ENCODE results near the gene FOXM1.

The FOXM1 gene

GRCh38 chr12:2842948-2843347 is 34.0 kb downstream of the FOXM1 start:
- no peaks in the 10 kb centered on the region for H3K9me3 ChIP-seq (ENCODE audit: low read depth, low read length)

DNA sequence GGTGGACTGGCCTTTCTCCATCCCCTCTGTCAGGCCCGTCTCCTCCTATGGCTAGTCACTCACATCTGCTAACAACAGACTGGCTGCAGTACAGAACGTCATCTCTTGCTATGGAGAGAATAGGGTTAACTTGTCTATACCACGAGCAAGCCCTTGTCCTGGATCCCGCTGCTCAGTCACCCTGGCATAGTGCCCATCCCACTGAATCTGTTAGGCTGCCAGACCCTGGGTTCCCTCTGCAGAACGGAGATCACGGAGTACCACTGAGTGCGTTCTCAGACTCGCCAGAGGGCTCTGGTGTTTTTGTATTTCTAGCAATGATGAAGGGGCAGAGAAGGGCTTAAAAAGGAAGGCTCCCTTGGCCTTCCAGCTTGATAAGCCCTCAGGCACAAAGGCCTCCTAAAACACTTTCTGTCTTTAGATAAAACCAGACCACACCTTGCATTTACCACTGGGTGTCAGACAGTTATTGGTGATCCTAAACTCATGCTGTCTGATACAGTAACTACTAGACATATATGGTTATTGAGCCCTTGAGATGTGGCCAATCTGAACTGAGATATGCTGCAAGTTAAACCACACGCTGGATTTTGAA is 35.8 kb downstream of the FOXM1 start:
- Histone ChIP-seq H3K9me3 (ENCODE audit: low read depth, low read length) (no peaks in the 10 kb centered on the region), H3K36me3 (ENCODE audit: insufficient read depth, low read length) (no peaks in the 10 kb centered on the region), H3K4me3 (no peak overlapping the region), H3K27ac (no peak overlapping the region), H3K9ac (ENCODE audit: insufficient read length) (no peak overlapping the region)
- TF ChIP-seq FOXP2 (optimal IDR thresholded peaks at IDR 0.05; ENCODE audit: control extremely low read depth, extremely low read length, insufficient read depth) (no peak), POLR2AphosphoS5 (IDR thresholded peaks at IDR 0.05; ENCODE audit: borderline replicate concordance, low read depth, low read length) (no peak), EZH2 (IDR thresholded peaks at IDR 0.05) (no peak)
- DNase-seq (ENCODE audit: low read depth, low spot score) = no peak

More at GRCh38 chr12:2842948-2843347, 34.0 kb downstream of the FOXM1 start:
- Histone ChIP-seq H3K4me3 (no peak overlapping the region), H3K27ac (no peak overlapping the region), H3K36me3 (ENCODE audit: insufficient read depth, low read length) (no peaks in the 10 kb centered on the region), H3K9ac (ENCODE audit: insufficient read length) (no peak overlapping the region)
- no peak for TF ChIP-seq FOXP2 (optimal IDR thresholded peaks at IDR 0.05; ENCODE audit: control extremely low read depth, extremely low read length, insufficient read depth)
- TF ChIP-seq EZH2 (IDR thresholded peaks at IDR 0.05) = no peak
- TF ChIP-seq POLR2AphosphoS5 (IDR thresholded peaks at IDR 0.05; ENCODE audit: borderline replicate concordance, low read depth, low read length) = no peak
- DNase-seq (ENCODE audit: low read depth, low spot score) = no peak

- H3K9me3 ChIP-seq (ENCODE audit: low read depth, low read length) = no peaks in the 10 kb centered on the region
- no peak overlapping the region for H3K9ac ChIP-seq (ENCODE audit: insufficient read length)
- no peak for DNase-seq (ENCODE audit: low read depth, low spot score)
- no peak overlapping the region for H3K4me3 ChIP-seq
- H3K27ac ChIP-seq = no peak overlapping the region
- no peaks in the 10 kb centered on the region for H3K36me3 ChIP-seq (ENCODE audit: insufficient read depth, low read length)
- no peak for TF ChIP-seq POLR2AphosphoS5 (IDR thresholded peaks at IDR 0.05; ENCODE audit: borderline replicate concordance, low read depth, low read length)
- TF ChIP-seq EZH2 (IDR thresholded peaks at IDR 0.05) = no peak
- TF ChIP-seq FOXP2 (optimal IDR thresholded peaks at IDR 0.05; ENCODE audit: control extremely low read depth, extremely low read length, insufficient read depth) = no peak
Observed at GRCh38 chr12:2836574-2836973, 40.4 kb downstream of the FOXM1 start.

DNA sequence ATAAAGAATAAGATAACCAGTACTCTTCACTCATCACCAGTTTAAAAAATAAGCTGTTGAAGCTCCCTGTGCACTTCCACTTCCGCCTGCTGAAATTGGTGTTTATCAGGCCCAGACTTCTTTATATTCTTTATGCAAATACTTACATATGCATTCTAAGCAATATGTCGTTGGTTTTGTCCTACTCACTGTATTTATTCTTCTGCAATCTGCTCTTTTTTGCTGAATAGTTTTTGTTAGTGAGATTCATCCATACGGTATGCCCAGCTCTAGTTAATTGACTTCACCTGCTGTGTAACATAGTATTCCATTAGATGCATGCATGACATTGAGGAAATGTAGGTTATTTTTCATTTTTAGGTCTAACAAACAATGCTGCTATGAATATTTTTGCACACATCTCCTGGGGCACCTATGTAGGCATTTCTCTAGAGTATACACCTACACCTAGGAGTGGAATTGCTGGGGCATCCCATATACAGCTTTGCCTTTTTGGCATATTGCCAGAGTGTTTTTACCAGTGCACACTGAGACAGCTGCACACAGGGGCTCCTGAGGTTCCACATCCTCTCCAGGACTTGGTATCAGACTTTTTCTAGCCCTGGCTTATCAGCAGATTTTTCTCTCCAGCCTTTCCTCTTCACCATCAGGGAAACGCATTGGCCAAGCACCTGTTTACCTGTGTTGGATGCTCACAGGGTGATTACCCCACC is 41.1 kb downstream of the FOXM1 start:
- no peaks in the 10 kb centered on the region for H3K9me3 ChIP-seq (ENCODE audit: low read depth, low read length)
- H3K36me3 ChIP-seq (ENCODE audit: insufficient read depth, low read length) = no peaks in the 10 kb centered on the region
- TF ChIP-seq EZH2 (IDR thresholded peaks at IDR 0.05) (no peak), FOXP2 (optimal IDR thresholded peaks at IDR 0.05; ENCODE audit: control extremely low read depth, extremely low read length, insufficient read depth) (no peak), POLR2AphosphoS5 (IDR thresholded peaks at IDR 0.05; ENCODE audit: borderline replicate concordance, low read depth, low read length) (no peak)
- H3K27ac ChIP-seq = no peak overlapping the region
- H3K9ac ChIP-seq (ENCODE audit: insufficient read length) = no peak overlapping the region
- DNase-seq (ENCODE audit: low read depth, low spot score) = no peak
- no peak overlapping the region for H3K4me3 ChIP-seq

GRCh38 chr12:2834581-2835491 is 42.1 kb downstream of the FOXM1 start, which contains the start of gene NRIP2:
NRIP2 (minus strand) TSS chr12:2835035; CDS start chr12:2834983, 52 bp downstream.
- Histone ChIP-seq H3K4me3 (no peak within 1 kb of the TSS), H3K36me3 (ENCODE audit: insufficient read depth, low read length) (no peaks in the 10 kb centered on the region), H3K27ac (no peak within 1 kb of the TSS), H3K9me3 (ENCODE audit: low read depth, low read length) (no peaks in the 10 kb centered on the region), H3K9ac (ENCODE audit: insufficient read length) (no peak within 1 kb of the TSS)
- DNase-seq (ENCODE audit: low read depth, low spot score) = no peak
- TF ChIP-seq EZH2 (IDR thresholded peaks at IDR 0.05) = no peak
- no peak for TF ChIP-seq FOXP2 (optimal IDR thresholded peaks at IDR 0.05; ENCODE audit: control extremely low read depth, extremely low read length, insufficient read depth)
- TF ChIP-seq POLR2AphosphoS5 (IDR thresholded peaks at IDR 0.05; ENCODE audit: borderline replicate concordance, low read depth, low read length) = no peak

DNA sequence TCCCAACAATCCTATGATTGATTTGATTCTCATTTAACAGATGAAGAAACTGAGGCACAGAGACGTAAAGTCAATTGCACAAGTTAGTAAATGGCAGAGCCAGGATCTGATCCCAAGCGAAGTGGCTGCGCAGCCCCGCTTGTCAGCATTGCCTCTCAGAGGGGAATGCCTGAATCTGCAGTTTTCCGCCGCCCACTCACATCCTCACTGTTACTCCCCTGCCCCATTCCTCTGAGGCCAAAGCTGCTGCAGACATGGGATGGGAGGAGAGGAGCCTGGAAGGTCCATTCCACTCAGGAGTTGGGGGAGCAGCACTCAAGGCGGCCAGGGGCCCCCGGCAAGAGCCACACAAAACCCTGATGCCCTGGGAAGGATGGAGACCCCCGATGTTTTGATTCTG is 43.2 kb downstream of the FOXM1 start:
- H3K9me3 ChIP-seq (ENCODE audit: low read depth, low read length) = no peaks in the 10 kb centered on the region
- TF ChIP-seq FOXP2 (optimal IDR thresholded peaks at IDR 0.05; ENCODE audit: control extremely low read depth, extremely low read length, insufficient read depth) (no peak), POLR2AphosphoS5 (IDR thresholded peaks at IDR 0.05; ENCODE audit: borderline replicate concordance, low read depth, low read length) (no peak), EZH2 (IDR thresholded peaks at IDR 0.05) (no peak)
- H3K36me3 ChIP-seq (ENCODE audit: insufficient read depth, low read length) = no peaks in the 10 kb centered on the region; the same call in 1 of the 2 replicates
- DNase-seq (ENCODE audit: low read depth, low spot score) = no peak
- H3K4me3 ChIP-seq = no peak overlapping the region
- H3K9ac ChIP-seq (ENCODE audit: insufficient read length) = no peak overlapping the region
- H3K27ac ChIP-seq = no peak overlapping the region

DNA sequence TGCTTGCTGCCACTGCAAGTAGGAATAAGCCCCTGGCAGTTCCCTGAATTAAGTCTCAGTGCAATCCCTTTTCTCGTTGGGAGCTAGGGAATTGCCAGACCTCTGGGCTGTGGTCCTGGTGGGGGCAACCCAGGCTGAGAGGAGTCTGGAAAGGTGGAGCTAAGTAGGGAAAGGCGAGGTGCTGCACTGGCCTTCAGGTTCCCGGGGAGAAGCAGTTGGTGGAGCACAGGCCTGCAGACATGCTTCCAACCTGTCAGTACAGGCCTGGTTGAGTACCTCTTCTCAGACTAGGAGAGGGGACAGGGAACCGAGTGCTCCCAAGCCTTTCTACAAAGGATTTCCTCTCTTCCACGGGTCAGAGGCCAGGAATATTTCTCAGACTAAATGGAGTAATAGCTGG is 43.6 kb downstream of the FOXM1 start:
- H3K27ac ChIP-seq = no peak overlapping the region
- TF ChIP-seq FOXP2 (optimal IDR thresholded peaks at IDR 0.05; ENCODE audit: control extremely low read depth, extremely low read length, insufficient read depth) = no peak
- no peak for TF ChIP-seq POLR2AphosphoS5 (IDR thresholded peaks at IDR 0.05; ENCODE audit: borderline replicate concordance, low read depth, low read length)
- no peak for TF ChIP-seq EZH2 (IDR thresholded peaks at IDR 0.05)
- no peak overlapping the region for H3K9ac ChIP-seq (ENCODE audit: insufficient read length)
- H3K9me3 ChIP-seq (ENCODE audit: low read depth, low read length) = no peaks in the 10 kb centered on the region
- H3K4me3 ChIP-seq = no peak overlapping the region
- no peak for DNase-seq (ENCODE audit: low read depth, low spot score)
- H3K36me3 ChIP-seq (ENCODE audit: insufficient read depth, low read length) = no peaks in the 10 kb centered on the region; the same call in 1 of the 2 replicates

Measured in SK-N-MC (cell line).